ENCODE results near the gene KANSL1. TPM values are rescaled to one million over a fixed set of nuclear protein-coding genes. Genes with fewer than 3 reads are reported as not detected.

The KANSL1 gene
- total RNA-seq, 1 donor from 2014 or later, result 106 TPM

DNA sequence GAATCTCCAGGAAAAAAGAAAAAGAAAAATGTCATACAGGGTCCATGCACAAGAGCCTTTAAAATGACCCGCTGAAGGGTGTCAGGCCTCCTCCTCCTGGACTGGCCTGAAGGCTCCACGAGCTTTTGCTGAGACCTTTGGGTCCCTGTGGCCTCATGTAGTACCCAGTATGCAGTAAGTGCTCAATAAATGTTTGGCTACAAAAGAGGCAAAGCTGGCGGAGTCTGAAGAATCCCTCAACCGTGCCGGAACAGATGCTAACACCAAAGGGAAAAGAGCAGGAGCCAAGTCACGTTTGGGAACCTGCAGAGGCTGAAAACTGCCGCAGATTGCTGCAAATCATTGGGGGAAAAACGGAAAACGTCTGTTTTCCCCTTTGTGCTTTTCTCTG is 193.3 kb downstream of the KANSL1 start:
- Histone ChIP-seq H3K36me3 (ENCODE audit: control insufficient read depth, insufficient read depth, low read length) (no peaks in the 10 kb centered on the region), H3K4me3 (ENCODE audit: low read depth, low read length) (no peak overlapping the region), H3K27me3 (ENCODE audit: control insufficient read depth, insufficient read depth, low read length) (no peaks in the 10 kb centered on the region)
- FAIRE-seq (no peak), DNase-seq (ENCODE audit: low read depth) (no peak)
- TF ChIP-seq, protein P1, sequence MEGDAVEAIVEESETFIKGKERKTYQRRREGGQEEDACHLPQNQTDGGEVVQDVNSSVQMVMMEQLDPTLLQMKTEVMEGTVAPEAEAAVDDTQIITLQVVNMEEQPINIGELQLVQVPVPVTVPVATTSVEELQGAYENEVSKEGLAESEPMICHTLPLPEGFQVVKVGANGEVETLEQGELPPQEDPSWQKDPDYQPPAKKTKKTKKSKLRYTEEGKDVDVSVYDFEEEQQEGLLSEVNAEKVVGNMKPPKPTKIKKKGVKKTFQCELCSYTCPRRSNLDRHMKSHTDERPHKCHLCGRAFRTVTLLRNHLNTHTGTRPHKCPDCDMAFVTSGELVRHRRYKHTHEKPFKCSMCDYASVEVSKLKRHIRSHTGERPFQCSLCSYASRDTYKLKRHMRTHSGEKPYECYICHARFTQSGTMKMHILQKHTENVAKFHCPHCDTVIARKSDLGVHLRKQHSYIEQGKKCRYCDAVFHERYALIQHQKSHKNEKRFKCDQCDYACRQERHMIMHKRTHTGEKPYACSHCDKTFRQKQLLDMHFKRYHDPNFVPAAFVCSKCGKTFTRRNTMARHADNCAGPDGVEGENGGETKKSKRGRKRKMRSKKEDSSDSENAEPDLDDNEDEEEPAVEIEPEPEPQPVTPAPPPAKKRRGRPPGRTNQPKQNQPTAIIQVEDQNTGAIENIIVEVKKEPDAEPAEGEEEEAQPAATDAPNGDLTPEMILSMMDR (IDR thresholded peaks at IDR 0.05; ENCODE audit: insufficient read depth, low read length, severe bottlenecking), result no peak

DNA sequence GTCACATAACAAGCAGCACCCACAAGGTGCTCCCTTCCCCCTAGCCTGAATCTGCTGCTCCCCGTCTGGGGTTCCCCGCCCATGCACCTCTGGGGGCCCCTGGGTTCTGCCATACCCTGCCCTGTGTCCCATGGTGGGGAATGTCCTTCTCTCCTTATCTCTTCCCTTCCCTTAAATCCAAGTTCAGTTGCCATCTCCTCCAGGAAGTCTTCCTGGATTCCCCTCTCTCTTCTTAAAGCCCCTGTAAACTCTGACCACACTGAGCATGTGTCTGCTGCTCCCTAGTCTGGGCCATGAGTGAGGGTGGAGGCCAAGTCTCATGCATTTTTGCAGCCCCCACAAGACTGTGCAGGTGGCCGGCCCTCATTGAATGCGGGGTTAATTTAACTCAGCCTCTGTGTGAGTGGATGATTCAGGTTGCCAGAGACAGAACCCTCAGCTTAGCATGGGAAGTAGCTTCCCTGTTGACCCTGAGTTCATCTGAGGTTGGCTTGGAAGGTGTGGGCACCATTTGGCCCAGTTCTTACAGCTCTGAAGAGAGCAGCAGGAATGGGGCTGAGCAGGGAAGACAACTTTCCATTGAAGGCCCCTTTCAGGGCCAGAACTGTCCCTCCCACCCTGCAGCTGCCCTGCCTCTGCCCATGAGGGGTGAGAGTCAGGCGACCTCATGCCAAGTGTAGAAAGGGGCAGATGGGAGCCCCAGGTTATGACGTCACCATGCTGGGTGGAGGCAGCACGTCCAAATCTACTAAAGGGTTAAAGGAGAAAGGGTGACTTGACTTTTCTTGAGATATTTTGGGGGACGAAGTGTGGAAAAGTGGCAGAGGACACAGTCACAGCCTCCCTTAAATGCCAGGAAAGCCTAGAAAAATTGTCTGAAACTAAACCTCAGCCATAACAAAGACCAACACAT is 194.0 kb downstream of the KANSL1 start, which contains the start of gene STH:
Gene STH, plus strand, starts transcription at position 264 of the 913 bp plus-strand sequence. Its CDS starts 30 bp downstream, at position 294.
- no peak for DNase-seq (ENCODE audit: low read depth)
- no peak for FAIRE-seq
- TF ChIP-seq, protein P1 (IDR thresholded peaks at IDR 0.05; ENCODE audit: insufficient read depth, low read length, severe bottlenecking), result no peak
- no peaks in the 10 kb centered on the region for H3K27me3 ChIP-seq (ENCODE audit: control insufficient read depth, insufficient read depth, low read length)
- H3K4me3 ChIP-seq (ENCODE audit: low read depth, low read length), result no peak within 1 kb of the TSS
- H3K36me3 ChIP-seq (ENCODE audit: control insufficient read depth, insufficient read depth, low read length), result no peaks in the 10 kb centered on the region

DNA sequence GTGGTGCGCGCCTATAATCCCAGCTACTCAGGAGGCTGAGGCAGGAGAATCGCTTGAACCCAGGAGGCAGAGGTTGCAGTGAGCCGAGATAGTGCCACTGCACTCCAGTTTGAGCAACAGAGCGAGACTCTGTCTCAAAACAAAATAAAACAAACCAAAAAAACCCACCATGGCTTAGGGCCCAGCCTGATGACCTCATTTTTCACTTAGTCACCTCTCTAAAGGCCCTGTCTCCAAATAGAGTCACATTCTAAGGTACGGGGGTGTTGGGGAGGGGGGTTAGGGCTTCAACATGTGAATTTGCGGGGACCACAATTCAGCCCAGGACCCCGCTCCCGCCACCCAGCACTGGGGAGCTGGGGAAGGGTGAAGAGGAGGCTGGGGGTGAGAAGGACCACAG is 195.6 kb downstream of the KANSL1 start:
- DNase-seq (ENCODE audit: low read depth) (no peak), FAIRE-seq (no peak)
- Histone ChIP-seq H3K27me3 (ENCODE audit: control insufficient read depth, insufficient read depth, low read length) (no peaks in the 10 kb centered on the region), H3K4me3 (ENCODE audit: low read depth, low read length) (no peak overlapping the region), H3K36me3 (ENCODE audit: control insufficient read depth, insufficient read depth, low read length) (no peaks in the 10 kb centered on the region)
- TF ChIP-seq, protein P1 (IDR thresholded peaks at IDR 0.05; ENCODE audit: insufficient read depth, low read length, severe bottlenecking), result no peak

DNA sequence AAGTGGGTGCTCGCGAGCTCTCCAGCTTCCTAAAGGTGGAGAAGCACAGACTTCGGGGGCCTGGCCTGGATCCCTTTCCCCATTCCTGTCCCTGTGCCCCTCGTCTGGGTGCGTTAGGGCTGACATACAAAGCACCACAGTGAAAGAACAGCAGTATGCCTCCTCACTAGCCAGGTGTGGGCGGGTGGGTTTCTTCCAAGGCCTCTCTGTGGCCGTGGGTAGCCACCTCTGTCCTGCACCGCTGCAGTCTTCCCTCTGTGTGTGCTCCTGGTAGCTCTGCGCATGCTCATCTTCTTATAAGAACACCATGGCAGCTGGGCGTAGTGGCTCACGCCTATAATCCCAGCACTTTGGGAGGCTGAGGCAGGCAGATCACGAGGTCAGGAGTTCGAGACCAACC is 196.1 kb downstream of the KANSL1 start:
- Histone ChIP-seq H3K36me3 (ENCODE audit: control insufficient read depth, insufficient read depth, low read length) (no peaks in the 10 kb centered on the region), H3K27me3 (ENCODE audit: control insufficient read depth, insufficient read depth, low read length) (no peaks in the 10 kb centered on the region), H3K4me3 (ENCODE audit: low read depth, low read length) (no peak overlapping the region)
- TF ChIP-seq, protein P1 (IDR thresholded peaks at IDR 0.05; ENCODE audit: insufficient read depth, low read length, severe bottlenecking), result no peak
- FAIRE-seq (no peak), DNase-seq (ENCODE audit: low read depth) (no peak)

DNA sequence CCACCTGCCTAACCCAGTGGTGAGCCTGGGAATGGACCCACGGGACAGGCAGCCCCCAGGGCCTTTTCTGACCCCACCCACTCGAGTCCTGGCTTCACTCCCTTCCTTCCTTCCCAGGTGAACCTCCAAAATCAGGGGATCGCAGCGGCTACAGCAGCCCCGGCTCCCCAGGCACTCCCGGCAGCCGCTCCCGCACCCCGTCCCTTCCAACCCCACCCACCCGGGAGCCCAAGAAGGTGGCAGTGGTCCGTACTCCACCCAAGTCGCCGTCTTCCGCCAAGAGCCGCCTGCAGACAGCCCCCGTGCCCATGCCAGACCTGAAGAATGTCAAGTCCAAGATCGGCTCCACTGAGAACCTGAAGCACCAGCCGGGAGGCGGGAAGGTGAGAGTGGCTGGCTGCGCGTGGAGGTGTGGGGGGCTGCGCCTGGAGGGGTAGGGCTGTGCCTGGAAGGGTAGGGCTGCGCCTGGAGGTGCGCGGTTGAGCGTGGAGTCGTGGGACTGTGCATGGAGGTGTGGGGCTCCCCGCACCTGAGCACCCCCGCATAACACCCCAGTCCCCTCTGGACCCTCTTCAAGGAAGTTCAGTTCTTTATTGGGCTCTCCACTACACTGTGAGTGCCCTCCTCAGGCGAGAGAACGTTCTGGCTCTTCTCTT is 196.8 kb downstream of the KANSL1 start:
- TF ChIP-seq, protein P1 (IDR thresholded peaks at IDR 0.05; ENCODE audit: insufficient read depth, low read length, severe bottlenecking), result no peak
- no peak for DNase-seq (ENCODE audit: low read depth)
- FAIRE-seq, result no peak

More for the DNA sequence above, 196.8 kb downstream of the KANSL1 start:
- no peaks in the 10 kb centered on the region for H3K27me3 ChIP-seq (ENCODE audit: control insufficient read depth, insufficient read depth, low read length)
- H3K4me3 ChIP-seq (ENCODE audit: low read depth, low read length), result no peak overlapping the region
- H3K36me3 ChIP-seq (ENCODE audit: control insufficient read depth, insufficient read depth, low read length), result no peaks in the 10 kb centered on the region
